Measurements from ENCODE around the gene LY6G6F. TPM values are rescaled to one million over a fixed set of nuclear protein-coding genes. Genes with fewer than 3 reads are reported as not detected.

The LY6G6F gene
- total and polyA plus RNA-seq, 10 of the 15 experiments (the other 5 are each of a cell fraction or from before 2014, with no cell fraction given) = not detected

DNA sequence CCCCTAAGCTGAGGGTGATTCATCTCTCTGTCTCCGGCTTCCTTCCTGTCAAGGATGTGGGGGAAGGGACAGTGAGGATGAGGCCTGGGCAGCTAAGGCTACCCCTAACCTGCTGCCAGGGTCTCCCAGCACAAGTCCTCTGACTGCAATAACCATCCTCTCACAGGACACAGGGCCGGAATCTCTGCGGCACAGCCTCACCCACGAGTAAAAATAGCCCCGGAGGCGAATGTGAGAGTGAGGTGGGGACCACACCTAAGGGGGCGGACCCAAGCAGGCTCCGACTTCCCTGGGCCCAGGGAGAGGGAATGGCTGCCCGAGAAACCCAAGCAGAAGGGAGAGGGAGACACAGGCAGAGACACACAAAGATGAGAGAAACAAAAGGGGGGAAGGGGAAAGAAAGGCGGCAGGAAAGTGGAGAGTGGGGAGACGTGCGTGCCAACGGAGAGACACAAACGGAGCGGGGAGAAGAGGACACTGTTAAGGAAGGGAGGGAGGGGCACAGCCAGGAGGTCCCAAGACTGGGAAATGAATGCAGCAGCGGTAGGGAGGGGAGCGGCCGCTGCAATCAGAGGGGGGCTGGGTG is 28.2 kb downstream of the LY6G6F start (continued):
- TF ChIP-seq CTCF (IDR thresholded peaks at IDR 0.05 in 2 of 3, conservative IDR thresholded peaks at IDR 0.05 in 1 of 3; ENCODE audit: control insufficient read depth in 2 of 3, extremely low read depth in 1 of 3, insufficient read depth in 1 of 3, low read depth in 3 of 3, low read length in 3 of 3) (no peak), BCL3 (IDR thresholded peaks at IDR 0.05; ENCODE audit: borderline replicate concordance, insufficient read depth, low read depth, low read length, poor library complexity, severe bottlenecking) (no peak), CBX3 (IDR thresholded peaks at IDR 0.05; ENCODE audit: borderline replicate concordance, low read depth) (no peak), FOXK2 (IDR thresholded peaks at IDR 0.05) (no peak), NR2C1 (IDR thresholded peaks at IDR 0.05) (no peak), BCLAF1 (IDR thresholded peaks at IDR 0.05) (no peak), FOS (IDR thresholded peaks at IDR 0.05; ENCODE audit: borderline replicate concordance, extremely low read depth, insufficient read length) (no peak), BCL11A (IDR thresholded peaks at IDR 0.05; ENCODE audit: low read depth, low read length) (peak; percentile 81; the same call in 1 of the 2 replicates), IKZF2 (IDR thresholded peaks at IDR 0.05) (peak in 1 of 2 experiments; percentile 8; a peak in 3 of 4 replicates), TCF7 (IDR thresholded peaks at IDR 0.05; ENCODE audit: borderline replicate concordance) (no peak), MEF2A (IDR thresholded peaks at IDR 0.05; ENCODE audit: insufficient read depth, low read depth, low read length) (no peak), MLLT1 (IDR thresholded peaks at IDR 0.05) (peak; percentile 60; the same call in 1 of the 2 replicates), DPF2 (IDR thresholded peaks at IDR 0.05) (0 out of 2 replicates have a peak, but pooled peaks have one; percentile 61)
- TF ChIP-seq, protein P1, sequence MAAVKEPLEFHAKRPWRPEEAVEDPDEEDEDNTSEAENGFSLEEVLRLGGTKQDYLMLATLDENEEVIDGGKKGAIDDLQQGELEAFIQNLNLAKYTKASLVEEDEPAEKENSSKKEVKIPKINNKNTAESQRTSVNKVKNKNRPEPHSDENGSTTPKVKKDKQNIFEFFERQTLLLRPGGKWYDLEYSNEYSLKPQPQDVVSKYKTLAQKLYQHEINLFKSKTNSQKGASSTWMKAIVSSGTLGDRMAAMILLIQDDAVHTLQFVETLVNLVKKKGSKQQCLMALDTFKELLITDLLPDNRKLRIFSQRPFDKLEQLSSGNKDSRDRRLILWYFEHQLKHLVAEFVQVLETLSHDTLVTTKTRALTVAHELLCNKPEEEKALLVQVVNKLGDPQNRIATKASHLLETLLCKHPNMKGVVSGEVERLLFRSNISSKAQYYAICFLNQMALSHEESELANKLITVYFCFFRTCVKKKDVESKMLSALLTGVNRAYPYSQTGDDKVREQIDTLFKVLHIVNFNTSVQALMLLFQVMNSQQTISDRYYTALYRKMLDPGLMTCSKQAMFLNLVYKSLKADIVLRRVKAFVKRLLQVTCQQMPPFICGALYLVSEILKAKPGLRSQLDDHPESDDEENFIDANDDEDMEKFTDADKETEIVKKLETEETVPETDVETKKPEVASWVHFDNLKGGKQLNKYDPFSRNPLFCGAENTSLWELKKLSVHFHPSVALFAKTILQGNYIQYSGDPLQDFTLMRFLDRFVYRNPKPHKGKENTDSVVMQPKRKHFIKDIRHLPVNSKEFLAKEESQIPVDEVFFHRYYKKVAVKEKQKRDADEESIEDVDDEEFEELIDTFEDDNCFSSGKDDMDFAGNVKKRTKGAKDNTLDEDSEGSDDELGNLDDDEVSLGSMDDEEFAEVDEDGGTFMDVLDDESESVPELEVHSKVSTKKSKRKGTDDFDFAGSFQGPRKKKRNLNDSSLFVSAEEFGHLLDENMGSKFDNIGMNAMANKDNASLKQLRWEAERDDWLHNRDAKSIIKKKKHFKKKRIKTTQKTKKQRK (IDR thresholded peaks at IDR 0.05; ENCODE audit: low read depth, low read length) = no peak
- TF ChIP-seq, protein P2, sequence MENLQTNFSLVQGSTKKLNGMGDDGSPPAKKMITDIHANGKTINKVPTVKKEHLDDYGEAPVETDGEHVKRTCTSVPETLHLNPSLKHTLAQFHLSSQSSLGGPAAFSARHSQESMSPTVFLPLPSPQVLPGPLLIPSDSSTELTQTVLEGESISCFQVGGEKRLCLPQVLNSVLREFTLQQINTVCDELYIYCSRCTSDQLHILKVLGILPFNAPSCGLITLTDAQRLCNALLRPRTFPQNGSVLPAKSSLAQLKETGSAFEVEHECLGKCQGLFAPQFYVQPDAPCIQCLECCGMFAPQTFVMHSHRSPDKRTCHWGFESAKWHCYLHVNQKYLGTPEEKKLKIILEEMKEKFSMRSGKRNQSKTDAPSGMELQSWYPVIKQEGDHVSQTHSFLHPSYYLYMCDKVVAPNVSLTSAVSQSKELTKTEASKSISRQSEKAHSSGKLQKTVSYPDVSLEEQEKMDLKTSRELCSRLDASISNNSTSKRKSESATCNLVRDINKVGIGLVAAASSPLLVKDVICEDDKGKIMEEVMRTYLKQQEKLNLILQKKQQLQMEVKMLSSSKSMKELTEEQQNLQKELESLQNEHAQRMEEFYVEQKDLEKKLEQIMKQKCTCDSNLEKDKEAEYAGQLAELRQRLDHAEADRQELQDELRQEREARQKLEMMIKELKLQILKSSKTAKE (IDR thresholded peaks at IDR 0.05; ENCODE audit: low read depth, poor library complexity, severe bottlenecking) = no peak

All from GM12878 (cell line).